ENCODE data around the gene HDAC11. TPM values are rescaled to one million over a fixed set of nuclear protein-coding genes. Genes with fewer than 3 reads are reported as not detected.

Gene HDAC11
- polyA plus RNA-seq, 1 donor (not counting 4 experiments of a cell fraction or from before 2014, with no cell fraction given), result 12.6 TPM

- peaks cover 17% of the 10 kb centered on the region for H3K27me3 ChIP-seq (ENCODE audit: control insufficient read depth, extremely low read depth, insufficient read depth, low read length)
- TF ChIP-seq CTCF (optimal IDR thresholded peaks at IDR 0.05 in 1 of 3, IDR thresholded peaks at IDR 0.05 in 1 of 3, conservative IDR thresholded peaks at IDR 0.05 in 1 of 3; ENCODE audit: extremely low read depth in 1 of 3, insufficient read depth in 2 of 3, low read length in 3 of 3) (no peak), EZH2 (IDR thresholded peaks at IDR 0.05; ENCODE audit: low read length) (no peak)
- H3K4me3 ChIP-seq (ENCODE audit: control insufficient read depth in 2 of 3, extremely low read depth in 1 of 3, insufficient read depth in 2 of 3, low read depth in 1 of 3, low read length in 3 of 3), result no peak overlapping the region
- peaks cover 18% of the 10 kb centered on the region for H3K4me1 ChIP-seq (ENCODE audit: control insufficient read depth, extremely low read depth, insufficient read depth, low read length)
- H3K9ac ChIP-seq (ENCODE audit: control insufficient read depth, extremely low read depth, insufficient read depth, low read length), result no peak overlapping the region
- dilution Hi-C loops (cut with MboI; ENCODE audit: extremely low pct_ligation_motif_present, low sequenced_read_pairs), result no loop called here
- no peaks in the 10 kb centered on the region for H3K9me3 ChIP-seq (ENCODE audit: control insufficient read depth, low read depth, low read length)
- H4K20me1 ChIP-seq (ENCODE audit: control insufficient read depth, extremely low read depth, insufficient read depth, low read length), result no peaks in the 10 kb centered on the region
- no peak for FAIRE-seq
- no peaks in the 10 kb centered on the region for H3K79me2 ChIP-seq (ENCODE audit: control insufficient read depth, insufficient read depth, low read length)
- H3K4me2 ChIP-seq (ENCODE audit: control insufficient read depth, extremely low read depth, insufficient read depth, low read depth, low read length), result no peak overlapping the region
- no peak overlapping the region for H3K27ac ChIP-seq (ENCODE audit: control insufficient read depth, insufficient read depth, low read length)
- no peaks in the 10 kb centered on the region for H3K36me3 ChIP-seq (ENCODE audit: control insufficient read depth in 2 of 2, extremely low read depth in 1 of 2, insufficient read depth in 2 of 2, low read length in 2 of 2)
- no peak for DNase-seq (ENCODE audit: low read depth, low spot score)
- H2AFZ ChIP-seq (ENCODE audit: control insufficient read depth, low read length), result no peak overlapping the region
- peaks cover 2% of the 10 kb centered on the region for H3K9me1 ChIP-seq (ENCODE audit: control insufficient read depth, extremely low read depth, insufficient read depth, low read length)
Measured at GRCh38 chr3:13549623-13550422, 69.7 kb downstream of the HDAC11 start.

GRCh38 chr3:13550423-13550690 lies 70.3 kb downstream of the HDAC11 start:
- Histone ChIP-seq H3K4me3 (ENCODE audit: control insufficient read depth in 2 of 3, extremely low read depth in 1 of 3, insufficient read depth in 2 of 3, low read depth in 1 of 3, low read length in 3 of 3) (no peak overlapping the region), H3K9me1 (ENCODE audit: control insufficient read depth, extremely low read depth, insufficient read depth, low read length) (peaks cover 2% of the 10 kb centered on the region), H3K9ac (ENCODE audit: control insufficient read depth, extremely low read depth, insufficient read depth, low read length) (no peak overlapping the region), H3K4me1 (ENCODE audit: control insufficient read depth, extremely low read depth, insufficient read depth, low read length) (peaks cover 13% of the 10 kb centered on the region), H3K27me3 (ENCODE audit: control insufficient read depth, extremely low read depth, insufficient read depth, low read length) (peaks cover 17% of the 10 kb centered on the region), H4K20me1 (ENCODE audit: control insufficient read depth, extremely low read depth, insufficient read depth, low read length) (no peaks in the 10 kb centered on the region), H3K9me3 (ENCODE audit: control insufficient read depth, low read depth, low read length) (no peaks in the 10 kb centered on the region), H3K36me3 (ENCODE audit: control insufficient read depth in 2 of 2, extremely low read depth in 1 of 2, insufficient read depth in 2 of 2, low read length in 2 of 2) (no peaks in the 10 kb centered on the region), H3K79me2 (ENCODE audit: control insufficient read depth, insufficient read depth, low read length) (no peaks in the 10 kb centered on the region), H3K27ac (ENCODE audit: control insufficient read depth, insufficient read depth, low read length) (no peak overlapping the region), H3K4me2 (ENCODE audit: control insufficient read depth, extremely low read depth, insufficient read depth, low read depth, low read length) (no peak overlapping the region), H2AFZ (ENCODE audit: control insufficient read depth, low read length) (no peak overlapping the region)
- FAIRE-seq (no peak), DNase-seq (ENCODE audit: low read depth, low spot score) (no peak)
- dilution Hi-C loops (cut with MboI; ENCODE audit: extremely low pct_ligation_motif_present, low sequenced_read_pairs), result no loop called here
- TF ChIP-seq EZH2 (IDR thresholded peaks at IDR 0.05; ENCODE audit: low read length) (no peak), CTCF (optimal IDR thresholded peaks at IDR 0.05 in 1 of 3, IDR thresholded peaks at IDR 0.05 in 1 of 3, conservative IDR thresholded peaks at IDR 0.05 in 1 of 3; ENCODE audit: extremely low read depth in 1 of 3, insufficient read depth in 2 of 3, low read length in 3 of 3) (no peak)
